CD4-positive, alpha-beta T cell treated with Interleukin-1 beta for 1 hour (primary cell): ENCODE measurements around the gene METTL26.

Experiments
- DNase-seq, 2 donors: peaks; one replicate each; pipeline ENCODE4 v3.0.0-alpha.2; 2020 to 2022

METTL26 gene

DNA sequence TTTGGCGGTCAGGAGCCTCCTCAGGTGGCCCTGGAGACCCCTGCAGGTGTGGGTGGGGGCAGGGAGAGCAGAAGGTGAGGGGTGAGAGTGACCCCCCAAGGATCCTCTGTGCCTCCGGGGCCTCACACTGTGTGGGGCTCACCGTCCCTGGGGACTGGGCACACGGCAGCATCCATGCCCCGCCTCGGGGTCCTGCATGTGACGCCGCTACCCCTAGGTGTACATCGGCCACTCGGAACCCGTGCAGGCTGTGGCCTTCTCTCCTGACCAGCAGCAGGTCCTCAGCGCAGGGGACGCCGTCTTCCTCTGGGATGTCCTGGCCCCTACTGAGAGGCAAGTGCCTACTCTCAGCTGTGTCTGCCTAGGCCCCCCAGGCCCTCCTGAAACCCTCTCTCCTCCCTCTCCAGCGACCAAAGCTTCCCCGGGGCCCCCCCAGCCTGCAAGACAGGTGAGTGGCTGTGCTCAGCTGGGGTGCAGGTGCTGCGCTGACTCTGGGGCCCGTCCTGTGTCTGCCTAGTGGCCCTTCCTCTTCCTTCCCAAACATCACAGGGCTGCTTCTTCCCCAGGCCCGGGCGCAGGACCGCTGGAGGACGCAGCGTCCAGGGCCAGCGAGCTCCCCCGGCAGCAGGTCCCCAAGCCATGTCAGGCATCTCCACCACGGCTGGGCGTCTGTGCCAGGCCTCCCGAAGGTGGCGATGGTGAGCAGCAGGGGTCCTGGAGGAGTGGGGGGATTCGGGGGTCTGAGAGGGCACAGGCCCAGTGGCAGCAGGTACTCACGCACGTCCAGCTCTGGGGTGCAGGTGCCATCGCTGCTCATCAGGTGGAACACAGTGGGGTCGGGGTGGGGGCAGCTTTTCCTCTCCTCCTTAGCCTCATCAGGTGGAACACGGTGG is 22.8 kb upstream of the METTL26 start:
- no peak for DNase-seq

DNA sequence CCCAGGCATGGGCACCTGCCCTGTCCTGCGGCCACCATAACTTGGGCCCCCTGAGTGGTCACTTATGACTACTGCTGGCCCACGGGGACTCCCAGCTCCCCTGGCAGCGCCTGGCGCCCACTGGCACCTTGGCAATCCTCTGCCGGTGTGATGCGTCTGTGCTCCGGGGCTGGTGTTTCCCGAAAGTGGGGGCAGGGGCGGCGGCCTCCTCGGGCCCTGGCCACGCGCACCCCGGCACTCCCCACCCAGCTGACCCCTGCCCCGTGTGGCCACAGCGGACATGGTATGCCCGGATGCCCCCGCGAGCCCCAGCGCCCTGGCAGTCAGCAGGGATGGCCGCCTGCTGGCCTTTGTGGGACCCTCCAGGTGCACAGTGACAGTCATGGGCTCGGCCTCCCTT is 21.4 kb upstream of the METTL26 start:
- DNase-seq: no peak

DNA sequence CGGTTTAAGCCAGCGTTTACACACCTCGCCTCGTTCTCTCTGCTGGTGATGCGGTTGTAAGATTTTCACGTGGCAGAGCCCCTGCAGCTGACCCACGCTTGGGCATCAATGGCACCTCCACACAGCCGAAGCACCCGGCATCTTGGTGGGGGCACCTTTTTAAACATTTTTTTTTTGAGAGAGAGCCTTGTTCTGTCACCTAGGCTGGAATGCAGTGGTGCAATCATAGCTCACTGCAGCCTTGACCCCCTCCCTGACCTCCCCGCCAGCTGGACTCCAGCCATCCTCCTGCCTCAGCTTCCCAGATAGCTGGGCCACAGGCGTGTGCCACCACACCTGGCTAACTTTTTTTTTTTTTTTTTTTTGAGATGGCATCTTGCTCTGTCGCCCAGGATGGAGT is 17.9 kb upstream of the METTL26 start:
- DNase-seq: no peak

DNA sequence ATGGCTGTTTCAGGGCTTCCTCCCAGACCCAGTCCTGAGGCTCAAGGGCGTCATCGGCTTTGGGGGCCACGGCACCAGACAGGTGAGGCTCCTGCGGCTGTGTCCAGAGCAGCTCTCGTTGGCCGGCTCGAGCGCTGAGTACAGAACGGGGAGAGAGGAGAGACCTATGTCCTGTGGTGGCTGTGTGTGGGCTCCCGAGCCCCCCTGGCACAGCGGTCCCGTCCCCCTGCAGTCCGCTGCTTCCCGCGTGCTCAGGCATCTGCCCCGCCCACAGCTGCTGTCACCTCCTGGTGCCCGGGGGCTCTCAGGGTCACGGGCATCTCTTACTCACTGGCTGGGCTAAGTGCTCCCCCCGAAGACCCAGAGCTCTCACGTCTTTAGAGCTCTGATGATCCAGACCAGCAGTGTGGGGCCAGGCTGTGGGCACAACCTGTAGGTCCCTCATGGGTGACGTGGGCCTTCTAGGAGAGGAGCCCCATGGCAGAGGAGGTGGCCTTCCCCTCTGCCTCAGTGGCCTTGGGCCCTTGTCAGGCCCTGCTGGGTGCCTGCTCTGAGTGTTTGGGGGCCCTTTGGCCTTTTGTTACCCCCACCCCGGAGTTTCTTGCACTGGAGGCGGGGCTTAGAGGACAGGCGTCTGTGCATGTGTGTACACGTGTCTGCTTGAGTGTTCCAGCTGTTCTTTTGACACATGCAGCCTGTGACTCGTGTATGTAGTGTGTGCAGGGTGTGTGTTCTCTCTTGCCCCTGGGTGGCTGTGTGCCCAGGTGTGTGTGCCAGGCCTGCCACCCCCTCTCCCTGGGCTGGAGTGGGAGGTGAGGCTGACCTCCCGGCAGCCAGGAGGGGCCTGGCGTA is 16.6 kb upstream of the METTL26 start:
- no peak for DNase-seq

DNA sequence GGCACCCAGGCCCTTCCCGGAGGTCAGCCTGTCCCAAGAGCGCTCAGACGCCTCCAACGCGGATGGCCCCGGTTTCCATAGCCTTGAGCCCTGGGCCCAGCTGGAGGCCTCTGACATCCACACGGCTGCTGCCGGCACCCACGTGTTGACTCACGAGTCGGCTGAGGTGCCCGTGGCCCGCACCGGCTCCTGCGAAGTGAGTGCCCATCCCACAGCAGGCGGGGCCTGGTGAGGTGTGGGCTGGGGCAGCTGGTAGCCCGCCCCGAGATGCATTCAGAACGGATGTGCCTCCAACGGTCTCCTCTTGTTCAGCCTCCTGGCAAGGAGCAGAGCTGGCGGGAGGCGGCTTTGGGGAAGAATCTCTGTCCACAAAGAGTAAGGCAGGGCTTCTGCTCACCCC is 15.7 kb upstream of the METTL26 start:
- no peak for DNase-seq

DNA sequence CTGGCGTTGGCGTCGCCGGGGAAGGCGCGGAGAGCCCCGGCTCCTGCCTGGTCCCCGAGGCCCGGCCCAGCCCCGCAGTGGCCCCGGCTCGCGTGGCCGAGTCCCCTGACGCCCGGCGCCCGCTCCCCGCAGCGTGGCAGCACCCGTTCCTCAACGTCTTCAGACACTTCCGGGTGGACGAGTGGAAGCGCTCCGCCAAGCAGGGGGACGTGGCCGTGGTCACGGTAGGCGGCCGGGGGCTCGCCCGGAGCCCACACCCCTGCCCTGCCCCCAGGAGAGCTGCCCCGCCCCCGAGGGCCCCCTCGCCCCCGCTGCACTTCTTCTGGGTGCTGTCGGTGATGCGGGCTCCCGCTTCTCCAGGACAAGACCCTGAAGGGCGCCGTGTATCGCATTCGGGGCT is 13.5 kb upstream of the METTL26 start:
- DNase-seq: no peak

DNA sequence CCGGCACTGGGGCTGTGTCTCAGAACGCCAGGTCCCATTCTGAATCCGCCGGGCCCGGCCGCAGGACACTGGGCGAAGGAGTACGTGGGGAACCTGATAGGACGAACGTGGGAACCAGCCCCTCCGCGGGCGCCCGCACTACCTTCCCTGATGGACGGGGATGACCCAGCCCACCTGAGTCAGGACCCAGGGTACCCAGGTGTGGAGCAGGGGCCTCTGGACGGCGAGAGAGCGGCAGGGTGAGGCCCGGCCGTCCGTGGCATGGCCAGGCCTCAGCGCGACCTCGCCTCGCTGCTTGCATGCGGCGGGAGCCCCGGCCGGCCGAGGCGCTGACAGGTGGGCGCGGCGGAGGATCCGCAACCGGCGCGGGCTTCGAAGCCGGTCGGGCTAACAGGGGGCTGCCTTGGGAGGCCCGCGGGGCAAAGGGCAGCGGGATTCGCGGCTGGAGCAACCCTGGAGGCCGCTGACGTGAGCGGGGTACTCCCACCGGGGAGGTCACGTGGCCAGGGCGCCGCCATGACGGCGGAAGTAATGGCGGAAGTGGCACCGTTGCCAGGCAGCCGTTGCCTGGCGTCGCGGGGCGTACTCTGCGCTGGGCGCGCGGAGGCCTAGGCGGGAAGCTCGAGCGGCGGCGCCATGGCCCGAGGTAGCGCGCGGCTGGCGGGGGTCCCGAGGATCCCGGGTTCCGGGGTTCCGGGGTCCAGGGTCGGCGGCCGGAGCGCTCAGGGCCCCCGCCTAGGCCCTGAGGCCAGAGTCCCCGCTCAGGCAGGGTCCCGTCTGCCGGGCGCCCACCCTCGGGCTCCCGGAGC is 12.9 kb upstream of the METTL26 start, which contains the start of gene WDR90:
WDR90 (plus strand) TSS at position 585 of the 809 bp plus-strand sequence; CDS start at position 637, 52 bp downstream.
- peak; percentile 89 to 90 for DNase-seq

DNA sequence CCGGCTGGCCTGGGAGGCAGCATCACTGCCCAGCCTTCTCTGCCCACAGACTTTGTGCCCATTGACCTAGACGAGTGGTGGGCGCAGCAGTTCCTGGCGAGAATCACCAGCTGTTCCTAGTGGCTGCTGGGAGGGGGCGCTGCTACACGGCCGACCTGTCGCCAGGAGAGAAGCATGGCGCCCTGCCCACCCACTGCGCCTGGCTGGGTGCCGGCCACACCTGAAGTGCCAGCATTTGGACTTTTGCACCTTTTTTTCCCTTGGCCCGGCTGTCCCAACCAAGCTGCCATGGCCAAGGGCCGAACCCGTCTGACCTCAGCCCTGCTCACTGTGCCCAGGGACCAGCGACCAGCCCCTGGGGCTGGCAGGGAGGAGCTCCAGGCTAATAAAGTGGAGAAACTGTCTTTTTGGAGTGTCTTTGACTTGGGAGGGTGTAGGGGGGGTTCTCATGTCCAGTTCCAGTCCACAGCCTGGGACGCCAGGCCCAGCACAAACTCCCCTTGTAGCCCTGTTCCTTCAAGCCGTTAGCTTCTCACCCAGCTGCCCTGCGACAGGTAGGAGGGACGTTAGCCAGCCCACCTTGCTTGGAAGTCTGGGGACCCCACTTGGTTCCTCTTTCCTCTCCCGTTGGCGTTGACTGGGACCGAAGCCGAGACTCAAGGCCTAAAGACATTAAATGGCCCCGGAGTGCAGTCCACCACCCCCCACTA is 12.1 kb upstream of the METTL26 start:
- DNase-seq: peak; percentile 26 to 40

DNA sequence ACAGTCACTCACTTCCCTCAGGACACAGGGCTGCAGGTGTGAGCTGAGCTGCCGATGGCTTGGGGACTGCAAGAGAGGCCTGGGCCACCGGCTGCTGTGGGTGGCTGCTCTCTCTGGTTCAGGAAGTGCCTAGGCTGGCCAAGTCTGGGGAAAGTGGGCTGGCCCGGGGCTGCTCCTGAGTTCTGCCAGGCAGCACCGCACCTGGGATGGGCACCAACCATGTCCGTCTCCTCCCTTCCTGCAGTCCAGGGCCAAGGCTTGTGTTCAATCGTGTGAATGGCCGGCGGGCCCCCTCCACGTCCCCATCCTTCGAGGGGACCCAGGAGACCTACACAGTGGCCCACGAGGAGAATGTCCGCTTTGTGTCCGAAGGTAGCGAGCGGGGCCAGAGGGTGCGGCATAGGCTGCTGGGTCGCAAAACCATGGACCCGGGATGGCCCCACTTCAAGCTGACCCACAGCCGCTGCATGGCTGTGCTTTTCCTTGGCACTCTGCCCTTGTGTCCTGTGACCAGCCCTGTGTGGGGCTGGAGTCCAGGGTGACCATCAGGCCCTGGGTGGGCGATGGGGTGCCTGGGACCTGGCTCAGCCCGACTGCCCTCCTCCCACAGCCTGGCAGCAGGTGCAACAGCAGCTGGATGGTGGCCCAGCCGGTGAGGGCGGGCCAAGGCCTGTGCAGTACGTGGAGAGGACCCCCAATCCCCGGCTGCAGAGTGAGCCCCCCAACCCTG is 11.2 kb upstream of the METTL26 start:
- no peak for DNase-seq

DNA sequence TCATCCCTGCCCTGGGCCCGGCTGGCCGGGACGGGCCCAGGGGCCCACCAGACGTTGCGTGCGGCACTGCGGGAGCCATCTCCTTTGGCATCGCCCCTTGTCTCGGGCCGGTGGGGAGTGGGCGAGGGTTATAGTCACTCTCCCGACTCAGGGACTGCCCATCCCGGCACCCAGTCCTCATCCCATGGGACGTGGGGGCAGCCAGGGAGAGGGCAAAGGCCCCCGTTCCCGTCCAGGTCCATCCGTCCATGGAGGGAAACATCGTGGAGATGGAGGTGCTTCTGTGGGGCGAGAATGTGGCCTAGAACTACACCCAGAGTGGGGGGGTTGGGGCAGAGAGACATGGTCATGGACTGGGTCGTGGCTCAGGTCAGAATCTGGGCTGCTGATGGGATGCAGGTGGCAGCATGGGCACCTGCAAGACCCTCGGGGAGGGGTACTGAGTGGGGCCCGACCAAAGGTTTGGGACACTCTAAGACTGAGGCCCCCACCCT is 10.6 kb upstream of the METTL26 start:
- no peak for DNase-seq

DNA sequence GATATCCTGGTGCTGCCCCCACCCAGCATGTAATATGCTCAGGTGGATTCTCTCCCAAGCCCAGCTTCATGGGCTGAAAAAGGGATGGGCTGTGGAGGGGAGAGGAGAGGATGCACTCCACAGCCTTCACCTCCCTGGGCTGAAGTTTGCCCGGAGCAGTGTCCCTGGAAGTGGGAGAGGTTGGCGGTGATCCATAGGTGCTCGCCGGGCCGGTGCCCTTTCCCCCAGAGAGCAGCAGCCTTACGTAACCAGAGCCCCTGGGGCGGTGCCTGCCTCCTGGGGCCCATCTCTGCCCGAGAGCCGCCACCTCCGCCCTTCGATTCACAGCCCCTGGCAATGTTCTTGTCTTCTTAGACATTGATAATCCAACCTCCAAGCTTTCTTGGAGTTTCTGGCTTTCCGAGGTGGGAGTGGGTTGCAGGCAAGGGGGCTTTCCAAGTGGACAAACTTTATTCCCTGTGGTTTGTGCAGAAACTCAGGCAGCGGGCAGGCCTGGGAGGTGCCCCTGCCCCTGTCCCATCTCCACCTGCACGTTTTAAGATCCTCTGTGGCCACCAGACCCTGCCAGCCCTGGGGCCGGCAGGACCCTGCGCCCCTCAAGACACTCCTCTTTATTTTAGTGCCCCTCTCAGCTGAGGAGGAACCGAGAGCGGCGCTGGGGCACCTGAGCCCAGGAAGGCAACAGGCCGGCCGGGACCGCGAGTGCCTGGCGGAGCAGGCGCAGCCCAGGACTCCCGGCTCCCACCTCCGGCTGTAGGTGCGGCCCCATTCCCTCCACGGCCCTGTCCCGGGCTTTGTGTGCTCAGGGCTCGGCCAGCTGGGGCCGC is 10.0 kb upstream of the METTL26 start:
- DNase-seq: no peak

DNA sequence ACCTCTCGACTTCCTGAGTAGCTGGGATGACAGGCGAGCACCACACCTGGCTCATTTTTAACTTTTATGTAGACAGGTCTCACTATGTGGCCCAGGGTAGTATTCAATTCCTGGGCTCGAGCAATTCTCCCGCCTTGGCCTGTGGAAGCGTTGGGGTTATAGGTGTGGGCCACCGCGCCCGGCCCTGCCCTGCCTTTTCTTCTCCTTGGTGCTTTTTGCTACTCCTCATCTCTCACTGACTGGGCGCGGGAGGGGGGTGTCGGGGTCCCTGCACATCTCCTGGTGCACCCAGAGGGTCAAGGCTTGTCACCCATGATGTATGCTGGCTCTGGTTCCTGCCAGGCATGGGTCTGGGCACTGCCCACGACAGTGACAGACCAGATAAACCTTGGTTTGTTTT is 8.5 kb upstream of the METTL26 start:
- no peak for DNase-seq

DNA sequence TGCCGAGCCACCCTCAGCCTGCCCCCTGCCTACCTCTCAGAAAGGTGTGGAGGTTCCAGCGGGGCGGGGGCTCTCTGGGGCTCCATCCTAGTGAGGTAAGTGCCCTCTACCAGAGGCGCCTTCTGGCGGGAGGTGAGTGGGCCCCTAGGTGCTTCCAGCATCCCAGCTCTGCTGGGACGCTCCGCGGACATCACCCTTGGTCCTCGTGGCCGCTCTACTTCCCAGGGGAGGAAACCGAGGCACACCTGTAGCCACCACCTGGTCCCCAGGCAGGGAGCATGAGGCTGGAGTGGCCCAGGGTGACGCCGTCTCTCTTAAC is 6.9 kb upstream of the METTL26 start:
- no peak for DNase-seq

DNA sequence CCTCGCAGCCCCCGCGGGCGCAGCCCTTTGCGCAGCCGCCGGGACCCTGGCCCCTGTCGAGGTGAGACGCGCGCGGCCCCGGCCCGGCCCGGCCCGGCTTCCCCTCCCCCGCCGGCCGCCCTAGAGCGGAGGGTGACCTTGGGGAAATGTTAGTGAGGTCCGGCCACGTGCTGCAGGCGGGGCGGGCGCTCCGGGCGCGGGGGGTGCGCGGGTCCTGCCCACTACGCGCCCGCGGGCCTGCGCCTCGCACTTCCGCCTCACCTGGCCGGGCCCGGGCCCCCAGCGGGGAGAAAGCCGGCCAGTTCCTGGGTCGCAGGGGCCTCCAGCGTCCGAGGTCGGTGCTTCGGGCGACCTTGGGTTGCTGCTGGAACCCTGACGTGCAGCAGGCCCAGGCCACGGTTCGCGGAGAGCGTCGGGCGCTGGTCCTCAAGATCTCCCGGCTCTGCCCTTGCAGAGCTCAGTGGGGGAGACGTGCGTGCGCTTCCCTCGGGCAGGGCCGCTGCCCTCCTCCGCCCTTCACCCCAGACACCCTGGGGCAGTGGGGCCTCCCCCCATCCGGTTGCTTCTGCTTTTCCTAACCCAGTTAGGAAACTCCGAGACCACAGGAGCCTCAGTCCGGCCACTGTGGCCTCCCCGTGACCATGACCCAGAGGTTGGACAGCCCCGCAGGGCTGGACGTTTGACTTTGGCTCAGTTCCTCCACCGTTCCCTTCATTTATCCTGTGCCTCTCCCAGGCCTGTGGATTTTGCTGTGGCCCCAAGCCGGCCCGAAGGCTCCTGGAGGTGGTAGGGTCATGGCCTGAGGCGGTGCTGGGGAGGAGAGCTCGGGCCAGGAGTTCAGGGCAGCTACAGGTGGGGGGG is 6.3 kb upstream of the METTL26 start:
- peak; percentile 22 to 69 for DNase-seq

DNA sequence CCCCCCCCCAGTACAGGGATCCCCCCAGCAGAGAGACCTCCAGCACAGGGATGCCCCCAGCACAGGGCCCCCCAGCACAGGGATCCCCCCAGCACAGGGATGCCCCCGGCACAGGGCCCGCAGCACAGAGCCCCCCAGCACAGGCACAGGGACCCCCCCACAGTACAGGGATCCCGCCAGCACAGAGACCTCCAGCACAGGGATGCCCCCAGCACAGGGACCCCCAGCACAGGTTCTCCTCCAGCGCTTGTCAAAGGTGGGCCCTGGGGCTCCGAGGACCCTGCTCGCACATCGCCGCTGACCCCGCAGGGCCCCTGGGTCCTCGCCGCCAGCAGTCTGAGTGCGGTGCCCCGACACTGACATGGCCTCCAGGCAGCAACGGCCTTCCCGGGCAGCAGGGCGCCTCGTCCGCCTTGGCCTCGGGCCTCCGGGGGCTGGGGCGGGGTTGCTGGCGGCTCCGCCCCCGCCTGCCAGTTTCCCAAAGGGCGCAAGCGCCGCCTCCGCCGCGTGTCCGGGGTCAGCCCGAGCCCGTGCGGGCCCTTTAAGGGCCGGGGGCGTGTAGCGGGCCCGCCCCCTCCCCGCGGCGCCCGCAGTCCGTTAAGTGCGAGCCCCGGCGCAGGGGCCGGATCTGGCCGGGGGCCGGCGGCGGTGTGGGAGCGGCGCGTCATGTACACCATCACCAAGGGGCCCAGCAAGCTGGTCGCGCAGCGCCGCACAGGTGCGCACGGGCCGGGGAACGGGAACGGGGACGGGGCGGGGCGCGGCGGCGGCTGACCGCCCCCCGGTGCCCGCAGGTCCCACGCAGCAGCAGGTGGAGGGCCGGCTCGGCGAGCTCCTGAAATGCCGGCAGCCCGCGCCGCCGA is 5.5 kb upstream of the METTL26 start, which contains the start of gene MCRIP2:
MCRIP2 (plus strand) TSS at position 503 of the 863 bp plus-strand sequence; CDS start at position 667, 164 bp downstream.
- DNase-seq: peak; percentile 68 to 70

DNA sequence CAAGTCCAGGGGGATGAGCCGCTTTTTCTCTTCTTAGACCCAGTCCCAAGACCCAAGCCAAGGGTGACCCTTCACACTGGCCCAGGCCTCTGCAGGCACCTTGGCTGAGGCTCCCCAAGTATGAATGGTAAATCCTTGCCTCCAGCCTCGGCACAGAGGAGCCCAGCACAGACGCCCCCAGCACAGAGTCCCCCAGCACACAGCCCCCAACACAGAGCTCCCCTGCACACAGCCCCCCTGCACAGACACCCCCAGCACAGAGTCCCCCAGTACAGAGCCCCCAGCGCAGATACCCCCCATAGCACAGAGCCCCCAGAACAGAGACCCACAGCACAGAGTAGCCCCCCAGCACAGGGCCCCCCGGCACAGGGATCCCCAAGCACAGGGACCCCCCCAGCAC is 4.5 kb upstream of the METTL26 start:
- no peak for DNase-seq

DNA sequence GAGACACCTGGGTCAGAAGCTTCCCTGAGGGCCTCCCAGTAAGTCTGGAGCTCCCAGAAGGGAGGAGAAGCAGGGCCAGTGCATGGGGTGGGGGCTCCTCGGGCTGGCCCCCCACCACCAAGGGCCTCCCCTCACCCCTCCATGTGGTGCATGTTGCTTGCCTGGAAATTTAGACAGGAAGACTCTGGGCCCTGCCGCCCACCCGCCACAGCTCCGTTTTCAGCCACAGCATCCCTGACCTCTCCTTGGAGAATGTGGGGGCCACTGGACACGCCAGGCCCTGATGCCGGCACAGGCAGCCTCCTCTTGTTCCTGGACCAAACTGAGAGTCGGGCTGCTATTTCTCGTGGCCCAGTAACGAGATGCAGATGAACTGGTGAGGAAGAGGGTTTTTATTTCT is 2.7 kb upstream of the METTL26 start:
- no peak for DNase-seq

DNA sequence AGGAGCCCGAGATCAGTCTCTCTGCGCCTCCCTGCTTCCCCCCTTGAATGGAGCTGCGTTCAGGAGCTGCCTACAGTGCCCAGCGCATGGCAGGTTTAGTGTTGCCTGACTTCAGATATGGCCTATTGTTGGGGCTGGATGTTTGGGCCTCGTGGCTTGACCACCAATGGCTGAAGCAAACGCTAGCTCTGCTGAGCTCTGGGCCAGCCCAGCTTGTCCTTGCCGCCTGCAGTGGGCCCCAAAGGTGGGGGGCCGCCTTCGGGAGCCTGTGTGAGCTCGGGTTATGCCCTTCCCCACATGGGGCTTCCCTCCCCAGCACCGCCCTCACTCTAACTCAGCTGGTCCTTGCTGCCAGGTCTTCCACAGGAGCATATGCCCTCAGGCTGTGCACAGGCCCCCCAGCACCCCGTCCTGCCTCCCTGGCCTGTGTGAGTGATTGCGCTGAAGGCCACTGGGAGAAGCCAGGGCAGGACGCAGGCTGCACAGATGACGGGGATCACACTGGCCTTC is 2.0 kb upstream of the METTL26 start:
- no peak for DNase-seq
